HUES64 (cell line): ENCODE measurements around the gene PEMT.

Experiments
- H3K27ac ChIP-seq: 2 replicates; pipeline ENCODE4 v1.7.0; 2013; ENCODE audit warnings: low read depth, low read length, inconsistent platforms
- H3K27me3 ChIP-seq: 2 replicates; pipeline ENCODE4 v1.6.1; 2013; ENCODE audit warnings: mild to moderate bottlenecking, low read length; ENCODE audit not compliant: insufficient read depth
- H3K36me3 ChIP-seq: 2 replicates; pipeline ENCODE4 v1.6.1; 2013; ENCODE audit warnings: mild to moderate bottlenecking, low read length; ENCODE audit not compliant: insufficient read depth
- H3K4me1 ChIP-seq: 2 replicates; pipeline ENCODE4 v1.6.1; 2013; ENCODE audit warnings: mild to moderate bottlenecking, low read length, moderate library complexity; ENCODE audit not compliant: insufficient read depth
- H3K4me3 ChIP-seq: 2 replicates; pipeline ENCODE4 v1.5.1; 2013; ENCODE audit warnings: mild to moderate bottlenecking, low read length, moderate library complexity
- H3K9ac ChIP-seq: 2 replicates; pipeline ENCODE4 v1.6.1; 2013; ENCODE audit warnings: mild to moderate bottlenecking, low read depth, low read length
- H3K9me3 ChIP-seq: 2 replicates; pipeline ENCODE4 v1.6.1; 2013; ENCODE audit warnings: low read depth, low read length; ENCODE audit not compliant: insufficient read depth
- WGBS: fragments of 150-250, 120-280 bp; methylation state at CpG from one replicate; pipeline ENCODE4 v1.1.7; 2013; ENCODE audit warnings: missing lambda C conversion rate; 5-methylcytosine and 5-hydroxymethylcytosine counted together

PEMT gene

DNA sequence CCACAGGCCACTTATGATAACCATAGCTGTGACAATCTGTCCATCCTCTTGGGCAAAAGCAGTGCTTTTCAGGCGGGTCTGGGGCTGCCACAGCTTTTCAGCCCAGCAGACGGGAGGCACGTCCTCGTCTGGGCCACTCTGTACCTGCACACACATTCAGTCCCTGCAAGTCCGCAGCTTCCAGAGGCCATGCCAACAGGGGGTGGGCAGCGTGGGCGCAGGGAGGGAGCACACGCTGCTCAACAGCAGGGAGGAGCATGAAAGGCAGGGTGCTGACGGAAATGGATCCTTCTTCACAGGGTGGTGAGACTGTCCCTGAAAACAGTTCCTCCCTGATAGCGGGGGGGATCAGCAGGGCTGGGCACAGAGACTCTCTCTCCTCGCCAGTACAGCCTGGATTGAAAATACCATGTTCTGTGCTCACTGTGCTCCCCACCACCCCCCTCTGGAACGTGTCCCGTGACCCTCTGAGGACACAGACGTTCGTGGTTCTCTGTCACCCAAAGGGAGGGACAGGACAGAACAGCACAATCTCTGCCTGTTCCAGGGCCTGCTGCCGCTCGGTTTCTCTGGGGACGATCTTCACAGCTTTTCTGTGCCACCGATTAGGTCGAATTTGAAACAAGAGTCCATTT lies 41.7 kb downstream of the PEMT start:
- 92% methylated on average over 20 of the region's 20 CpGs for WGBS
- Histone ChIP-seq H3K9me3 (no peaks in the 10 kb centered on the region), H3K27ac (no peak overlapping the region), H3K27me3 (no peaks in the 10 kb centered on the region), H3K4me3 (no peak overlapping the region), H3K9ac (no peak overlapping the region), H3K36me3 (no peaks in the 10 kb centered on the region), H3K4me1 (no peaks in the 10 kb centered on the region)

DNA sequence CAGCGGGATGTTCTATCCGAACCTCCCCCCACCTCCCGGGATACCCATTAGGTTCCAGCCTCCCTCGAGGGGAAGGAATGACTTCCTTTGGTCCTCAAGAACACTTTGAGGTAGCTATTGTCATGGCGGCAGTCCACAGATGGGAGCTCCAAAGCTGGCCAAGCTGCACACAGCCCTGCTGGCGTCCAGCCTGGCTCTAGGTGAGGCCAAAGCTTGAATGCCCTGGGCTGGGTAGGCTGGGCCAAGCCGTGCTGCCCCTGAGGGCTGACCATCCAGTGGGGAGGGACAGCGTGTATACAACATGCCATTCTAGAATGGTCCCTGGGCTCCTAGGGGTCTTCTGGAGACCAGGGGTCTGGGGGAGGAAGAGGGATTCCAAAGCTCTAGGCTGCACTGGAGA lies 43.5 kb downstream of the PEMT start:
- Histone ChIP-seq H3K9me3 (no peaks in the 10 kb centered on the region), H3K9ac (no peak overlapping the region), H3K27ac (no peak overlapping the region), H3K4me1 (no peaks in the 10 kb centered on the region), H3K27me3 (no peaks in the 10 kb centered on the region), H3K36me3 (no peaks in the 10 kb centered on the region), H3K4me3 (no peak overlapping the region)
- WGBS, result 90% methylated on average over 8 of the region's 8 CpGs

DNA sequence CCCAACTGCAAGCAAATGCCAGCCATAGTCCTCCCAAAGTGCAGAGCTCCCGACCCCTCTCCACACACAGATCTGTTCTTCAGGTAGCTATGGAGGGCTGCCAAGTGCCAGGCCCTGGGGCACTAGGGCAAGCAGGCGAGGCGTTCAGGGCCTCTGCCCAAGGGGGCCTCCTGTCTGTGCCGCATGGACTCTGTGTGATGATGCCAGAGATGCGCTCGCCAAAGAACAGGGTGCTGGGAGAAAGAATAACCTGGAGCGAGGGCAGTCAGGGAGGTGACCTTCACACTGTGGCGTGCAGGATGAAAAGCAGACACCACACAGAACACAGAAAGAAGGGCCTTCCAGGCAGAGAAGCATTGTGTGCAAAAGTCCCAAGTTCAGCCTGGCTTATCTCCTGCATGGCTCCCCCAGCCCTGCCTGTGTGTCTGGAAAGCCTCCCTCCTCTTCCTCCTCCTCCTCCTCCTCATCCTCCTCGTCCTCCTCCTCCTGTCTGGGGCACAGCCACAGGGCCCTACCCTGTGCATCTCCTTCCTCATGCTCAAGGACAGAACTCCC lies 44.2 kb downstream of the PEMT start:
- Histone ChIP-seq H3K4me3 (no peak overlapping the region), H3K27ac (no peak overlapping the region), H3K4me1 (no peaks in the 10 kb centered on the region), H3K27me3 (no peaks in the 10 kb centered on the region), H3K9ac (no peak overlapping the region), H3K36me3 (no peaks in the 10 kb centered on the region), H3K9me3 (no peaks in the 10 kb centered on the region)
- WGBS, result 93% methylated on average over 9 of the region's 9 CpGs

DNA sequence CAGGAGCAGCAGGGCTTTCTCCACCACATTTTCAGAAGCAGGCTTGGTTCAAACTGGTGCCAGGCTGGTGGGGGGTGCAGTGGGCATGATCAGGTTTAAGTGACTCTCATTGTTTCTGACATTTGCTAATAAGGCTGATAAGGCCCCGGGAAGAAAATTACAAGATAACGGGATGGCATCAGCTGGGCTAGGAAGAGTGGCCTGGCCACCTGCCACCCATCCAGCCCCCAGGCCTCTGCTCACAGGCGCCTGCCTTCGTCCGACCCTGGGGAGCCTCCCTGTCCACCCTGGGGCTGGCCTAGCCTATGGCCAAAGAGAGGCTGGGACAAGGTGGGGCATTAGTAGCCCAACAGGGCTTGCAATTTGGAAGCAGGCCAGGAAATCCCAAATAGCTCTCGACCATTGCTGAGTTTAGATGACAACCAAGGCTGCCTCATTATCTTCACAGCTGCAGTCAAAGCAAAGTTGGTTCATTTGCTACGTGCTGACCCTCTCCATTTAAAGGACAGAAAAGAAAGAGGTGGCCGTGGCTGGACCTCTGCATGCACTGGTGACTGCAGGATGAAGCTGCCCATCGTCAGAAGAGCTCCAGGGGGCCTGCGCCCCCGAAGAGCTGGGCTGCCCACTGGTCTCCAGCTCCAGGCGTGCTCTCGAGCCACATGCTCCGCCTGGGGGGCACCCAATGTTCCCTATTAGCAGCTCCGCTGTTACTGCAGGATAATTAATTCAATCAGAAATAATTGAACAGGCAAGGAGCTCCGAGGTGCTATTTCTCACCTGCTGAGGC lies 44.9 kb downstream of the PEMT start:
- H3K9me3 ChIP-seq, result no peaks in the 10 kb centered on the region

DNA sequence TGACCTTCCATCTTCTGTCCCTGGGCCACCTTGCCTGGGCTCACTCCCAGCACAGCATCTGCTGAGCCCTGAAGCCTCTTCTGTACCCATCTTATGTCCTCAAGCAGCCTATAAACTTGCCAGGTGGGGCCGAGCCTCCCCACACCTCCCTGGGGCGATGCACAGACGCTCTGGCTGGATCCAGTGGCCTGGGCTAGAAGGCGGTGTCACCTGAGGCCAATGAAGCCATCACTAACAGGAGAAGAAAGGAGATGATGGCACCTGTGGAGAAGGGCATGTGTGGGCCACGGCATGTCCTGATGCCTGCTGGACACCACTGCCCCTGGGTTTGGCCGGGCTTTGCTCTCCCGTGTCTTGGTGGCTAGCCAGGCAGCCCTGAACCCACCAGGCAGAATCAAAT lies 45.5 kb downstream of the PEMT start:
- no peaks in the 10 kb centered on the region for H3K4me1 ChIP-seq
- WGBS, result 94% methylated on average over 7 of the region's 7 CpGs
- H3K36me3 ChIP-seq, result no peaks in the 10 kb centered on the region
- H3K27me3 ChIP-seq, result no peaks in the 10 kb centered on the region
- no peak overlapping the region for H3K4me3 ChIP-seq
- H3K27ac ChIP-seq, result no peak overlapping the region
- H3K9ac ChIP-seq, result no peak overlapping the region
- no peaks in the 10 kb centered on the region for H3K9me3 ChIP-seq

More for the DNA sequence above, 44.9 kb downstream of the PEMT start:
- Histone ChIP-seq H3K9ac (no peak overlapping the region), H3K27me3 (no peaks in the 10 kb centered on the region), H3K27ac (no peak overlapping the region), H3K4me1 (no peaks in the 10 kb centered on the region), H3K36me3 (no peaks in the 10 kb centered on the region), H3K4me3 (no peak overlapping the region)
- WGBS, result 92% methylated on average over 16 of the region's 16 CpGs

DNA sequence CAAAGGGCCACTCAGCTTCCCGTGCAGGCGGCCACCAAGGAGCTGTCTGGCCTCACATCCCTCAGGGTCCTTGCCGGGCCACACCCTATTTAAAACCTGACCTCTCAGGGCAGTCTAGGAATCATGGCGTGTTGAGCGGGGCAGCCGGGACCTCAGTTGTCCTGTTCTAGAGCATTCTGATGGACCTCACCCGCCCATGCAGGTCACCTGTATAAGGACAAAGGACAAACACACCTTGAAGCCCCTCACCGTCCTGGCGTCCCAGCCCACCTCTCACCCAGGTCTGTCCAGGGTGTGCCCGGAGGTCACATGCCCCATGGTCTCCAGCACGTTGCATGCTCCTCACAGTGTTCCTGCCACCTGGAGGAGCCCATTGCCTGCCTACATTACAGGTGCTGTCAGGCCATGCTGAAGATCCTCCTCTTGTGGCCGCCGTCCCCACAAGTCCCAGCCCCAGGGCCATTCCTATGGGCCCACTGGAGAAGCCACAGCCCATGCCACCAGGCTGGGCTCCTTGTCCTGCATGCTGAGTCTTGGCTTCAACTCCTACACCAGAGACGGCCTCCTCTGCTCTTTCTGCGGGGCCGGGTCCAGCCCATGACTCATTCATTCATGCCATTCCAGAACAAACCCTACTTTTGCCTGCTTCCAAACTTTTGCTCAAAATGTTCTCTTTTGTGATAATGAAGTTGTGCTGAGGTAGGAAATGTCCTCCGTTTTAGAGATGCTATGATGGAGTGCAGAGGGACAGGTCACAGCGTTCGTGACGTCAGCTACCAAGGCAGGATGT lies 46.3 kb downstream of the PEMT start:
- Histone ChIP-seq H3K9ac (no peak overlapping the region), H3K27ac (no peak overlapping the region), H3K27me3 (no peaks in the 10 kb centered on the region), H3K4me1 (no peaks in the 10 kb centered on the region), H3K9me3 (no peaks in the 10 kb centered on the region), H3K4me3 (no peak overlapping the region), H3K36me3 (no peaks in the 10 kb centered on the region)
- WGBS, result 95% methylated on average over 20 of the region's 20 CpGs

DNA sequence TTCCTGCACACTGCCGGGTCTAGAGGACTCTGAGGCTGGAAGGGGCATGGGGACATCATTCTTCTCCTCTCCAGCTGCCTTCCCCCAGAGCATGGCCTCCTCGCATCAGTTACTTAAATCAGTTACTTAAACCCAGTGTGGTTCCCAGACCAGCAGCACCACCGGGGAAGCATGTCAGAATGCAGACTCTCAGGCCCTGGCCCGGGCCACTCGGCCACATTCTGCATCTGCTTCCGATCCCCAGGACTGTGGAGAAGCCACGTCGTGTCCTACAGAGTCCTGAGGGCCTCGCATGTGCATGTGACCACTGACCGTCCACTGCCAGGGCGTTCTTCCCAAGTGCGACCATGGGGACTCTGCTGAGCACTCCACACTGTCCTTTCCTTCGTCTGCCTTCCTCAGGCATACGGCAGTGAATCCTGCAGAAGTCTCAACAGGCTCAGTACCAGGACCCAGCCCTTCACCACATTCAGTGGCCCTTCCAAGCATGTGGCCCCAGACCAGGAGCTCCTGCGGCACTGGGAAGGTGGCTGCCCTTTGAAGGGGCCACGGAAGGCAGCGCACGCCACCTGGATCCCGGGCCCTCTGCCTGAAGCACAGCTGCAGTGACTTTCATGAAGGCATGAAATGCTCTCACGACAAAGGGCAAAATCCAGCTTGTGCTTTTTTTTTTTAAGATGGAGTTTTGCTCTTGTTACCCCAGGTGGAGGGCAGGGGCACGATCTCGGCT lies 48.4 kb downstream of the PEMT start:
- Histone ChIP-seq H3K9me3 (no peaks in the 10 kb centered on the region), H3K36me3 (no peaks in the 10 kb centered on the region), H3K4me3 (no peak overlapping the region), H3K27ac (no peak overlapping the region), H3K9ac (no peak overlapping the region), H3K4me1 (no peaks in the 10 kb centered on the region), H3K27me3 (no peaks in the 10 kb centered on the region)
- WGBS, result 95% methylated on average over 22 of the region's 22 CpGs

DNA sequence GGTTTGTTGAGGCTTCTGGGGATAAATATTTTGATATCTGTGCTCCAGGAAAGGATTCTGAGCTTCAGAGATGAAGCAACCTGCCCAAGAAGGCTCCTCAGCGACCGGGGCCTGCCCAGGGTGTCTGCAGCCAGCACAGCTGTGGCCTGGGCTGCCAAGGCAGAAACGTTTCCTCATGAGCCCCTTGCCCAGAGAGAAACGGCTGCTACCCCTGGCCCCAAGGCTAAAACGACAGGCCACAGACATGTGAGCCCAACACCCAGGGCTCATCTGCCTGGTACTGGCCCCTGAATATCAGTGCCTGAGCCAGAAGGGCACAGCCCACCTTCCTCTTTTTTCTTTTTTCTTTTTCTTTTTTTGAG lies 49.9 kb downstream of the PEMT start:
- Histone ChIP-seq H3K27me3 (no peaks in the 10 kb centered on the region), H3K4me1 (no peaks in the 10 kb centered on the region), H3K36me3 (no peaks in the 10 kb centered on the region; the same call in 1 of the 2 replicates), H3K27ac (no peak overlapping the region), H3K4me3 (no peak overlapping the region), H3K9ac (no peak overlapping the region), H3K9me3 (no peaks in the 10 kb centered on the region)
- 86% methylated on average over 5 of the region's 5 CpGs for WGBS

DNA sequence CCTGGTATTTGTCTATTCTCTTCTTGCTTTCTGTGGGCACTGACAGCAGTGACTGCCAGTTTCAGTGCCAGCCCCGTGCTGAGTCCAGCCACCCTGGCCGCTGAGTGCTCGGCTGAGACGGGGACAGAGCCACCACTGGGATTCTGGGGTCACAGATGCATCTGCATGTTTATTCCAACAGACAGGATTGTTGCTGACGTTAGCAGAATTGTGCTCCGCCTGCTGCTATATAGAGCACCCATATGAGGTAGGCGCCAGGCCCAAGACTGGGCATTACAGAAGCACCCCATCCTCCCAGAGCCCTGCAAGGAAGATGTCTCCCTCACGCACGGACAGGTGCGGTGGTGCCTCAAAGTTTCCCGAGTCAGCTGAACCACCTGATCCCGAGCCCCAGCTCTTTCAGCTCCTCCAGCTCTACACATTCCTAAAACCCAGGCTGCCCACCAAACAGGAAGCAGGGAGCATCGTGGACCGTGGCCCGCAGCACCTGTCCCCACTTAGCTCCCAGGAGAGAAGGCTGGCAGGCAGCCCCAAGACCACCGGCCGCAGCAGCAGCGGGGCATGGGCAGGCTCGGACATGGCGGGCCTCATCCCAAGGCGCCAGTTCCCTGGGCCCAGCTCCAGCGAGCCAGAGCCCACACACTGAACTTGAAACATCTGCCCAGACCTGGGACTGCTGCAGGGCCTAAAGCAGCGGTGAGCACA lies 50.4 kb downstream of the PEMT start:
- Histone ChIP-seq H3K27ac (no peak overlapping the region), H3K9me3 (no peaks in the 10 kb centered on the region), H3K9ac (no peak overlapping the region), H3K36me3 (no peaks in the 10 kb centered on the region; the same call in 1 of the 2 replicates), H3K4me3 (no peak overlapping the region), H3K27me3 (no peaks in the 10 kb centered on the region), H3K4me1 (no peaks in the 10 kb centered on the region)
- WGBS, result 89% methylated on average over 23 of the region's 23 CpGs

DNA sequence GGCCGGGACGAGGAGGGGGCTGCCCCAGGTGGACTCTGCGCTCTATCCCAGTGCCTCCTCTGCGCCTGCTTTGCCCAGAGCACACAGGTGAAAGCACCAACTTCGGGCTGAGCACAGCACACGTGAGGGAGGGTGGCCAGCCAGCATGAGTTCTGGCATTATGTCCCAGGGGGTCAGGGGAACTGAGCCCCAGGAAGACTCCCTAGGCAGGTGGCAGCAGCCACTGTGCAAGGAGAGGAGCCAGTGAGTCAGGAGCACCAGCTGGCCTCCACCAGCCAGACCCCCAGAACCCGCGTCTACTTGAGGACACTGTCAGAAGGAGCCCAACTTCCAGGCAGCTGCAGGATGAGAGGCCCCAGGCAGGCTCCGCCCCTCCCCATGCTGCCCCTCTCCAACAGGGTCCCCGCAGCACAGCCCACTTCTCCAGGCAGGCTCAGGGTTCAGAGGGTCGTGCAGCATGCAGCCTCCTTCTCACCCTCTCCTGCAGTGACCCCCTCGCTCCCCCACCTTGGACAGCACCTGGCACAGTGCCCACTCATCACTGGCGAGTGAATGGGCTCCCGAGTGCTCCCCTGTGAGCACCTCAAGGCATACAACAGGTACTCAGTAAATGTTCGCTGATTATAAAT lies 51.1 kb downstream of the PEMT start:
- no peak overlapping the region for H3K4me3 ChIP-seq
- H3K4me1 ChIP-seq, result no peaks in the 10 kb centered on the region
- H3K27me3 ChIP-seq, result no peaks in the 10 kb centered on the region
- no peaks in the 10 kb centered on the region; the same call in 1 of the 2 replicates for H3K36me3 ChIP-seq
- H3K9ac ChIP-seq, result no peak overlapping the region
- no peaks in the 10 kb centered on the region for H3K9me3 ChIP-seq
- no peak overlapping the region for H3K27ac ChIP-seq
- WGBS, result 85% methylated on average over 15 of the region's 15 CpGs
